ENCODE results near the gene CADM4. TPM values are rescaled to one million over a fixed set of nuclear protein-coding genes. Genes with fewer than 3 reads are reported as not detected.
"Not testable (repeated sequence)": the region's sequence is repeated elsewhere in the genome, so short reads cannot be mapped to it uniquely, and the experiment has no call there.

CADM4 gene
- total and polyA plus RNA-seq, 2 of the 8 experiments (the other 6 are each of a cell fraction or from before 2014, with no cell fraction given), result 13.5 to 25.0 TPM

- H4K8ac ChIP-seq (ENCODE audit: extremely low read depth, insufficient read depth, low read length); FAIRE-seq; H3K23ac ChIP-seq (ENCODE audit: insufficient read length); H3K4ac ChIP-seq (replicated peaks; ENCODE audit: insufficient read length, low read depth, low read length); DNase-seq (ENCODE audit: low read depth in 1 of 2, low spot score in 2 of 2); H2AFZ ChIP-seq (ENCODE audit: low read length); H3K9ac ChIP-seq (replicated peaks in 1 of 4; ENCODE audit: extremely low read depth in 1 of 4, low read depth in 3 of 4, low read length in 3 of 4); H2BK5ac ChIP-seq (ENCODE audit: low read depth, low read length); H4K91ac ChIP-seq (replicated peaks; ENCODE audit: insufficient read length, low read length); H3K79me2 ChIP-seq (ENCODE audit: control insufficient read depth in 1 of 2, insufficient read depth in 2 of 2, low read length in 2 of 2); H3K9me3 ChIP-seq (ENCODE audit: insufficient read depth in 2 of 2, low read depth in 1 of 2, low read length in 1 of 2); H3K79me1 ChIP-seq (ENCODE audit: low read depth, low read length); H2BK20ac ChIP-seq (ENCODE audit: low read length); POLR2A ChIA-PET (ENCODE audit: partially characterized antibody); H2BK120ac ChIP-seq (replicated peaks; ENCODE audit: low read depth, low read length); H3K27me3 ChIP-seq (replicated peaks in 1 of 4; ENCODE audit: control insufficient read depth in 3 of 4, extremely low read depth in 1 of 4, insufficient read depth in 3 of 4, low read length in 3 of 4); H3K4me1 ChIP-seq (replicated peaks in 1 of 4; ENCODE audit: control insufficient read depth in 3 of 4, insufficient read depth in 4 of 4, low read length in 3 of 4); H4K5ac ChIP-seq (ENCODE audit: insufficient read length, low read depth, low read length); H2AK5ac ChIP-seq (ENCODE audit: low read depth, low read length); H3K23me2 ChIP-seq (ENCODE audit: low read depth, low read length); H3K14ac ChIP-seq (ENCODE audit: insufficient read length); H2BK12ac ChIP-seq (ENCODE audit: low read depth, low read length); H3K4me2 ChIP-seq (ENCODE audit: insufficient read depth in 1 of 2, low read depth in 2 of 2, low read length in 2 of 2); H3K36me3 ChIP-seq (ENCODE audit: control insufficient read depth in 2 of 4, insufficient read depth in 4 of 4, low read length in 3 of 4); H2BK15ac ChIP-seq (ENCODE audit: low read length); H3K18ac ChIP-seq (ENCODE audit: extremely low read depth, low read length); H3K56ac ChIP-seq (replicated peaks; ENCODE audit: insufficient read length, low read depth, low read length); H4K20me1 ChIP-seq (replicated peaks in 1 of 2; ENCODE audit: control insufficient read depth in 1 of 2, insufficient read depth in 2 of 2, low read length in 2 of 2); H3K27ac ChIP-seq (ENCODE audit: low read depth, low read length); H3K4me3 ChIP-seq (ENCODE audit: extremely low read depth in 1 of 4, insufficient read depth in 2 of 4, low read depth in 3 of 4, low read length in 4 of 4): not testable (repeated sequence)
- 92% methylated on average over 3 of the region's 3 CpGs; no CpG with 5 or more reads in 1 of the 2 experiments for WGBS, 2 experiments (ENCODE audit: extremely low coverage in 1 of 2, insufficient coverage in 1 of 2, insufficient read length in 1 of 2, insufficient replicate concordance in 2 of 2, low coverage in 1 of 2, low lambda C conversion rate in 2 of 2, missing lambda C conversion rate in 1 of 2)
- CTCF ChIA-PET (ENCODE audit: partially characterized antibody), result interaction anchor here (1.0 to 6.9 kb wide), 3 partner anchors 8 to 51 kb away, joined by 3 to 45 read pairs (median 4); partner anchors contain the start of gene IRGQ
Measured at GRCh38 chr19:43587029-43587428, 52.6 kb downstream of the CADM4 start.
